ENCODE data around the gene DSG2.

Gene DSG2

GRCh38 chr18:31592506-31593157 lies 94.7 kb downstream of the DSG2 start:
- DNase-seq: no peak

- no peak for DNase-seq
Measured at GRCh38 chr18:31595121-31595771, 97.3 kb downstream of the DSG2 start.

- DNase-seq: no peak
Measured at GRCh38 chr18:31596081-31596872, 98.3 kb downstream of the DSG2 start.

GRCh38 chr18:31598021-31598805 lies 100.2 kb downstream of the DSG2 start:
- no peak for DNase-seq

Data from activated CD8-positive, alpha-beta memory T cell treated with anti-CD3 and anti-CD28 coated beads, Interleukin-2, amount 50 U/mL, for 4 hours (primary cell).